ENCODE results near the gene LHFPL2.

DNA sequence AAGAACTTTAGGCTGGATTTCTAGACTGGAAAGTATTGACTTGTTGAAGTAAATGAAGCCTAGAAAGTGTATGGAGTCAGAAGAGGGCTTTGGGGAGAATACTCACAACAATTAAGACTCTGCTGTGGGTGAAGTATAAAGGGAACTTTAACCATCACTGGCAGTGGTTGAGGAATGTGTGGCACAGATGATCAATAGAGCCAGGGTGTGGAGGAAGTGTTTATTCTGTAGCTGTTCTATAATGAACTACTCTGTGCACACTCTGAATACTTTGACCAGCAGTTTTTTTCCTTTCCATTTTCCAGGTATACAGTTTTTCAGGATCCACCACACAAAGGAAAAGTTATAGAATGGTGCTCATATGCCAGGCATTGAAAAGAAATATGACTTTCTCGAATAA, 181.4 kb downstream of the LHFPL2 start:
- TF ChIP-seq POLR2AphosphoS5 (IDR thresholded peaks at IDR 0.05) = no peak
- no peak for TF ChIP-seq POLR2A (IDR thresholded peaks at IDR 0.05)
- TF ChIP-seq, protein P1, sequence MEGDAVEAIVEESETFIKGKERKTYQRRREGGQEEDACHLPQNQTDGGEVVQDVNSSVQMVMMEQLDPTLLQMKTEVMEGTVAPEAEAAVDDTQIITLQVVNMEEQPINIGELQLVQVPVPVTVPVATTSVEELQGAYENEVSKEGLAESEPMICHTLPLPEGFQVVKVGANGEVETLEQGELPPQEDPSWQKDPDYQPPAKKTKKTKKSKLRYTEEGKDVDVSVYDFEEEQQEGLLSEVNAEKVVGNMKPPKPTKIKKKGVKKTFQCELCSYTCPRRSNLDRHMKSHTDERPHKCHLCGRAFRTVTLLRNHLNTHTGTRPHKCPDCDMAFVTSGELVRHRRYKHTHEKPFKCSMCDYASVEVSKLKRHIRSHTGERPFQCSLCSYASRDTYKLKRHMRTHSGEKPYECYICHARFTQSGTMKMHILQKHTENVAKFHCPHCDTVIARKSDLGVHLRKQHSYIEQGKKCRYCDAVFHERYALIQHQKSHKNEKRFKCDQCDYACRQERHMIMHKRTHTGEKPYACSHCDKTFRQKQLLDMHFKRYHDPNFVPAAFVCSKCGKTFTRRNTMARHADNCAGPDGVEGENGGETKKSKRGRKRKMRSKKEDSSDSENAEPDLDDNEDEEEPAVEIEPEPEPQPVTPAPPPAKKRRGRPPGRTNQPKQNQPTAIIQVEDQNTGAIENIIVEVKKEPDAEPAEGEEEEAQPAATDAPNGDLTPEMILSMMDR (IDR thresholded peaks at IDR 0.05 in 8 of 11, conservative IDR thresholded peaks at IDR 0.05 in 3 of 11) = no peak

All from spleen (tissue), 7 donors.